SK-N-SH (cell line): ENCODE results near the gene SEC31B. TPM values are rescaled to one million over a fixed set of nuclear protein-coding genes. Genes with fewer than 3 reads are reported as not detected.

Source experiments
- CTCF ChIA-PET: fragments of 300-600, 350-600 bp; formaldehyde crosslinking; extraction: SDS; loops from one replicate; lab custom pipeline; 2021; lab: Yijun Ruan, JAX
- POLR2A ChIA-PET: fragments of 350-600 bp; sonication (Branson Sonifier 250); formaldehyde crosslinking; extraction: SDS; loops from one replicate; lab custom pipeline; 2020; ENCODE audit warnings: antibody characterized with exemption, inconsistent platforms; lab: Yijun Ruan, JAX
- DNase-seq: peaks from one replicate; pipeline ENCODE4 v3.0.0; 2012
- H2AFZ ChIP-seq: fragments of 200-600 bp; sonication (generic); 2 replicates; pipeline ENCODE4 v1.8.1; 2016; ENCODE audit warnings: antibody characterized with exemption, mild to moderate bottlenecking, low read depth
- H3F3A ChIP-seq: fragments of 200-600 bp; sonication (generic); replicated peaks from 2 replicates; pipeline ENCODE3; 2016; ENCODE audit warnings: antibody characterized with exemption, mild to moderate bottlenecking; ENCODE audit not compliant: insufficient read depth
- H3K27ac ChIP-seq, 2 experiments: fragments of 200-500 bp in 1 of 2; fragments of 200-600 bp in 1 of 2; sonication (Bioruptor generic) in 1 of 2; sonication (generic), shearing (Covaris generic) in 1 of 2; 2 replicates each; pipeline versions ENCODE4 v1.5.1 to v1.6.1; 2014 to 2016; ENCODE audit warnings: low read depth in 2 of 2, inconsistent platforms in 1 of 2, low read length in 1 of 2, mild to moderate bottlenecking in 1 of 2, mixed read lengths in 1 of 2
- H3K27me3 ChIP-seq: fragments of 200-600 bp; sonication (generic), shearing (Covaris generic); 2 replicates; pipeline ENCODE4 v1.6.1; 2016; ENCODE audit warnings: mixed run types; ENCODE audit not compliant: insufficient read depth
- H3K36me3 ChIP-seq, 2 experiments: fragments of 200-500 bp in 1 of 2; fragments of 200-600 bp in 1 of 2; sonication (Bioruptor generic) in 1 of 2; sonication (generic) in 1 of 2; replicated peaks in 1 of 2; 2 replicates each; pipeline versions ENCODE3 to v1.5.1; 2014 to 2016; ENCODE audit warnings: low read length in 1 of 2, mild to moderate bottlenecking in 1 of 2; ENCODE audit not compliant: insufficient read depth in 2 of 2, control insufficient read depth in 1 of 2
- H3K4me1 ChIP-seq, 2 experiments: fragments of 200-500 bp in 1 of 2; fragments of 200-600 bp in 1 of 2; sonication (Bioruptor generic) in 1 of 2; sonication (generic), shearing (Covaris generic) in 1 of 2; 2 replicates each; pipeline versions ENCODE4 v1.5.1 to v1.6.1; 2014 to 2016; ENCODE audit warnings: low read depth in 1 of 2, low read length in 1 of 2, mixed run types in 1 of 2; ENCODE audit not compliant: insufficient read depth in 2 of 2, control insufficient read depth in 1 of 2
- H3K4me2 ChIP-seq: fragments of 200-600 bp; sonication (generic), shearing (Covaris generic); 2 replicates; pipeline ENCODE4 v1.6.1; 2017; ENCODE audit warnings: mixed run types
- H3K4me3 ChIP-seq, 2 experiments: fragments of 200-500 bp in 1 of 2; fragments of 200-600 bp in 1 of 2; sonication (Bioruptor generic) in 1 of 2; sonication (generic), shearing (Covaris generic) in 1 of 2; 2 replicates each; pipeline versions ENCODE4 v1.5.1 to v1.8.1; 2014 to 2016; ENCODE audit warnings: low read depth in 2 of 2, inconsistent platforms in 1 of 2, low read length in 1 of 2, mild to moderate bottlenecking in 1 of 2, mixed read lengths in 1 of 2, moderate library complexity in 1 of 2
- H3K79me2 ChIP-seq: fragments of 200-600 bp; sonication (generic); 2 replicates; pipeline ENCODE4 v1.8.1; 2017; ENCODE audit warnings: mild to moderate bottlenecking; ENCODE audit not compliant: insufficient read depth
- H3K9ac ChIP-seq: fragments of 200-600 bp; sonication (generic); 2 replicates; pipeline ENCODE4 v1.6.1; 2017; ENCODE audit warnings: mixed run types
- H3K9me2 ChIP-seq: fragments of 200-600 bp; sonication (generic); 2 replicates; pipeline ENCODE4 v1.6.1; 2017; ENCODE audit warnings: mixed run types
- H3K9me3 ChIP-seq: fragments of 200-600 bp; sonication (generic); 2 replicates; pipeline ENCODE4 v1.6.1; 2017; ENCODE audit warnings: mixed run types, mild to moderate bottlenecking, moderate library complexity
- H4K20me1 ChIP-seq: fragments of 200-600 bp; sonication (generic); 2 replicates; pipeline ENCODE4 v1.6.1; 2017; ENCODE audit warnings: mild to moderate bottlenecking, mixed run types; ENCODE audit not compliant: insufficient read depth
- CHD2 ChIP-seq: fragments of 150-350 bp; IDR thresholded peaks from 2 replicates; pipeline ENCODE4 v1.6.1; 2018; ENCODE audit warnings: low read length; ENCODE audit not compliant: partially characterized antibody
- ELF1 ChIP-seq: IDR thresholded peaks from 2 replicates; pipeline ENCODE4 v1.4.0; 2012
- EZH2phosphoT487 ChIP-seq: fragments of 200-600 bp; sonication (generic); IDR thresholded peaks from 2 replicates; pipeline ENCODE4 v1.6.1; 2017; ENCODE audit warnings: low read depth, mixed run types, mild to moderate bottlenecking, antibody characterized with exemption, moderate library complexity, borderline replicate concordance
- FOSL2 ChIP-seq: IDR thresholded peaks from 2 replicates; pipeline ENCODE4 v1.4.0; 2012; ENCODE audit warnings: low read depth, mild to moderate bottlenecking, moderate library complexity, borderline replicate concordance
- FOXM1 ChIP-seq: IDR thresholded peaks from 2 replicates; pipeline ENCODE4 v1.4.0; 2012; ENCODE audit warnings: low read depth, mild to moderate bottlenecking
- GABPA ChIP-seq: IDR thresholded peaks from 2 replicates; pipeline ENCODE4 v1.4.0; 2012; ENCODE audit warnings: low read depth, mild to moderate bottlenecking
- JUND ChIP-seq: IDR thresholded peaks from 2 replicates; pipeline ENCODE4 v1.4.0; 2012
- MXI1 ChIP-seq: IDR thresholded peaks from 2 replicates; pipeline ENCODE4 v1.6.1; 2012; ENCODE audit warnings: mild to moderate bottlenecking, low read depth, low read length, improper control_type of control experiment
- NFIC ChIP-seq: IDR thresholded peaks from 2 replicates; pipeline ENCODE4 v1.4.0; 2012; ENCODE audit warnings: borderline replicate concordance
- NRF1 ChIP-seq: IDR thresholded peaks from 2 replicates; pipeline ENCODE4 v1.6.1; 2012; ENCODE audit warnings: low read depth, mild to moderate bottlenecking, low read length
- POLR2AphosphoS5 ChIP-seq: IDR thresholded peaks from 2 replicates; pipeline ENCODE4 v1.6.1; 2012; ENCODE audit warnings: low read depth, low read length
- RAD21 ChIP-seq: IDR thresholded peaks from 2 replicates; pipeline ENCODE4 v1.6.1; 2012; ENCODE audit warnings: mild to moderate bottlenecking, low read length
- RCOR1 ChIP-seq: fragments of 150-350 bp; IDR thresholded peaks from 2 replicates; pipeline ENCODE4 v1.6.1; 2017; ENCODE audit warnings: antibody characterized with exemption, low read length
- RFX5 ChIP-seq: IDR thresholded peaks from 2 replicates; pipeline ENCODE4 v1.6.1; 2012; ENCODE audit warnings: mild to moderate bottlenecking, improper control_type of control experiment, low read length
- RXRA ChIP-seq: IDR thresholded peaks from 2 replicates; pipeline ENCODE4 v1.4.0; 2012; ENCODE audit warnings: low read depth, mild to moderate bottlenecking, borderline replicate concordance
- SIN3A ChIP-seq: IDR thresholded peaks from 2 replicates; pipeline ENCODE4 v1.6.1; 2012; ENCODE audit warnings: low read depth, mild to moderate bottlenecking, low read length, moderate library complexity, borderline replicate concordance
- SMC3 ChIP-seq: IDR thresholded peaks from 2 replicates; pipeline ENCODE4 v1.6.1; 2012; ENCODE audit warnings: low read depth, low read length, improper control_type of control experiment
- TCF12 ChIP-seq: IDR thresholded peaks from 2 replicates; pipeline ENCODE4 v1.4.0; 2012
- USF1 ChIP-seq: IDR thresholded peaks from 2 replicates; pipeline ENCODE4 v1.4.0; 2012; ENCODE audit warnings: low read depth, borderline replicate concordance
- ZBTB33 ChIP-seq: IDR thresholded peaks from 2 replicates; pipeline ENCODE4 v1.4.0; 2012; ENCODE audit warnings: low read depth, borderline replicate concordance
- WGBS: methylation state at CpG from one replicate; pipeline ENCODE4 v1.1.6; 2017; ENCODE audit warnings: low lambda C conversion rate; 5-methylcytosine and 5-hydroxymethylcytosine counted together
- polyA plus RNA-seq, 3 experiments: library from polyadenylated mRNA; depleted of rRNA; stranded (reverse); fragments of >200 nt; gene quantifications; 2 replicates each; pipeline ENCODE4 v1.2.3, GENCODE V29; 2012
- TF ChIP-seq, protein P1 (sequence below): fragments of 150-350 bp; IDR thresholded peaks from 2 replicates; pipeline ENCODE4 v1.6.1; 2016; ENCODE audit warnings: mild to moderate bottlenecking, low read depth, low read length
- TF ChIP-seq, protein P2 (sequence below): fragments of 200-600 bp; sonication (generic); IDR thresholded peaks from 2 replicates; pipeline ENCODE4 v1.6.1; 2017; ENCODE audit warnings: antibody characterized with exemption, mild to moderate bottlenecking, moderate library complexity
- TF ChIP-seq, protein P3 (sequence below): IDR thresholded peaks from 2 replicates; pipeline ENCODE4 v1.4.0; 2012; ENCODE audit warnings: low read depth

The SEC31B gene
- polyA plus RNA-seq, 1 of the 3 experiments (the other 2 are of a cell fraction) = 8.8 TPM

DNA sequence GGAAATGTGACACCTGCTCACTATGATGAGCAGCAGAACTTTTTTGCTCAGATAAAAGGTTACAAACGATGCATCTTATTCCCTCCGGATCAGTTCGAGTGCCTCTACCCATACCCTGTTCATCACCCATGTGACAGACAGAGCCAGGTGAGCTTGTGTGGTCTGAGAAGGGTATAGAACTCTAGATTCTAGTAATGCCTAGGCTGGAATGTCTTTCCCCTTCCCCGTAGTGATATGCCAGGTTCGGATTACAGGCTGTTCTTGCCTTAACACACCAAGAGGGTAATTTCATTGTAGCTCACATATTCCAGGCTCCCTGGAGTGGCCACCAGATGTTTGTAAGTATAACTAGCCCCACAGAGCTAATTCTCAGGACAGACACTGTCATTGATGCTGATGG is 25.3 kb upstream of the SEC31B start (continued):
- TF ChIP-seq ZBTB33 (no peak), POLR2AphosphoS5 (no peak), GABPA (no peak), RAD21 (no peak), NFIC (no peak), EZH2phosphoT487 (no peak)
- TF ChIP-seq, protein P1, sequence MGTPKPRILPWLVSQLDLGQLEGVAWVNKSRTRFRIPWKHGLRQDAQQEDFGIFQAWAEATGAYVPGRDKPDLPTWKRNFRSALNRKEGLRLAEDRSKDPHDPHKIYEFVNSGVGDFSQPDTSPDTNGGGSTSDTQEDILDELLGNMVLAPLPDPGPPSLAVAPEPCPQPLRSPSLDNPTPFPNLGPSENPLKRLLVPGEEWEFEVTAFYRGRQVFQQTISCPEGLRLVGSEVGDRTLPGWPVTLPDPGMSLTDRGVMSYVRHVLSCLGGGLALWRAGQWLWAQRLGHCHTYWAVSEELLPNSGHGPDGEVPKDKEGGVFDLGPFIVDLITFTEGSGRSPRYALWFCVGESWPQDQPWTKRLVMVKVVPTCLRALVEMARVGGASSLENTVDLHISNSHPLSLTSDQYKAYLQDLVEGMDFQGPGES = no peak
- TF ChIP-seq, all 33 proteins: peak for 0

DNA sequence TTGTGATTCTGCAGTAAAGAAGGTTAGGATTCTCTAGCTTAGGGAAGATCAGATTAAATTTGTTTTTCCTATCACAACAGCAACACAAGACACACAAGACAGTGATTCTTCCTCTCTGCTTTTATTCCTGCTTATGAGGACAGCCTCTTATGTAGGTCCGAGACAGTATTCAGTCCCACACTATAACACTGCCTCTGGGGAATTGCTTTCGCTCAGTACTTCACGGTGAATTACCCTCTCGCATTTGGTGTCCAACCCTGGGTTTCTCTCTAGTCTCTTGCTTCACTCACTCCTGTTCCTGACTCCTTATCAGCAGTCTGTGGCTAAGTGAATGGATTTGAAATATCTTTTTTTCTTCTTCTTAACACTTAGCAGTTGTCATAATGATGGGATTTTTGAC is 17.8 kb upstream of the SEC31B start:
- Histone ChIP-seq H3K79me2 (peaks cover 56% of the 10 kb centered on the region), H3K4me3 (peak overlapping the region; percentile 1 to 19; a peak in 1 of 4 replicates), H3K9me3 (no peaks in the 10 kb centered on the region), H3F3A (no peaks in the 10 kb centered on the region), H2AFZ (no peak overlapping the region), H3K27me3 (no peaks in the 10 kb centered on the region), H3K36me3 (peaks cover 29 to 39% of the 10 kb centered on the region in 2 experiments)
- CTCF ChIA-PET = interaction anchor here (1.6 to 2.2 kb wide), 3 partner anchors 19 to 335 kb away, joined by 4 to 7 read pairs (median 4); no protein-coding TSS in a partner anchor
- 95% methylated on average over 4 of the region's 4 CpGs for WGBS
- DNase-seq = no peak
- TF ChIP-seq NFIC (no peak), RXRA (no peak), JUND (no peak), SMC3 (no peak), NRF1 (no peak), USF1 (no peak), MXI1 (no peak), RAD21 (no peak), RFX5 (no peak), CHD2 (no peak), SIN3A (no peak), GABPA (no peak), TCF12 (no peak), FOXM1 (no peak), ZBTB33 (no peak), RCOR1 (no peak), ELF1 (no peak), FOSL2 (no peak)
- TF ChIP-seq, protein P2, sequence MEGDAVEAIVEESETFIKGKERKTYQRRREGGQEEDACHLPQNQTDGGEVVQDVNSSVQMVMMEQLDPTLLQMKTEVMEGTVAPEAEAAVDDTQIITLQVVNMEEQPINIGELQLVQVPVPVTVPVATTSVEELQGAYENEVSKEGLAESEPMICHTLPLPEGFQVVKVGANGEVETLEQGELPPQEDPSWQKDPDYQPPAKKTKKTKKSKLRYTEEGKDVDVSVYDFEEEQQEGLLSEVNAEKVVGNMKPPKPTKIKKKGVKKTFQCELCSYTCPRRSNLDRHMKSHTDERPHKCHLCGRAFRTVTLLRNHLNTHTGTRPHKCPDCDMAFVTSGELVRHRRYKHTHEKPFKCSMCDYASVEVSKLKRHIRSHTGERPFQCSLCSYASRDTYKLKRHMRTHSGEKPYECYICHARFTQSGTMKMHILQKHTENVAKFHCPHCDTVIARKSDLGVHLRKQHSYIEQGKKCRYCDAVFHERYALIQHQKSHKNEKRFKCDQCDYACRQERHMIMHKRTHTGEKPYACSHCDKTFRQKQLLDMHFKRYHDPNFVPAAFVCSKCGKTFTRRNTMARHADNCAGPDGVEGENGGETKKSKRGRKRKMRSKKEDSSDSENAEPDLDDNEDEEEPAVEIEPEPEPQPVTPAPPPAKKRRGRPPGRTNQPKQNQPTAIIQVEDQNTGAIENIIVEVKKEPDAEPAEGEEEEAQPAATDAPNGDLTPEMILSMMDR = no peak
- TF ChIP-seq, protein P3, sequence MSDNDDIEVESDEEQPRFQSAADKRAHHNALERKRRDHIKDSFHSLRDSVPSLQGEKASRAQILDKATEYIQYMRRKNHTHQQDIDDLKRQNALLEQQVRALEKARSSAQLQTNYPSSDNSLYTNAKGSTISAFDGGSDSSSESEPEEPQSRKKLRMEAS = no peak
- TF ChIP-seq, all 33 proteins: peak for 0
- Histone ChIP-seq H3K4me2 (peak overlapping the region; percentile 79), H3K9ac (no peak overlapping the region), H4K20me1 (peaks cover 9% of the 10 kb centered on the region; the same call in 1 of the 2 replicates), H3K27ac (no peak overlapping the region), H3K9me2 (no peaks in the 10 kb centered on the region), H3K4me1 (peaks cover 9% of the 10 kb centered on the region in 2 experiments; a peak in 3 of 4 replicates)
- POLR2A ChIA-PET = no interaction called here
